ENCODE results near the gene PRDM7.

GRCh38 chr16:90018652-90019542 is 58.2 kb downstream of the PRDM7 start, which contains the start of gene DBNDD1:
- TF ChIP-seq POLR2AphosphoS5 (IDR thresholded peaks at IDR 0.05) = no peak
- TF ChIP-seq, protein P1, sequence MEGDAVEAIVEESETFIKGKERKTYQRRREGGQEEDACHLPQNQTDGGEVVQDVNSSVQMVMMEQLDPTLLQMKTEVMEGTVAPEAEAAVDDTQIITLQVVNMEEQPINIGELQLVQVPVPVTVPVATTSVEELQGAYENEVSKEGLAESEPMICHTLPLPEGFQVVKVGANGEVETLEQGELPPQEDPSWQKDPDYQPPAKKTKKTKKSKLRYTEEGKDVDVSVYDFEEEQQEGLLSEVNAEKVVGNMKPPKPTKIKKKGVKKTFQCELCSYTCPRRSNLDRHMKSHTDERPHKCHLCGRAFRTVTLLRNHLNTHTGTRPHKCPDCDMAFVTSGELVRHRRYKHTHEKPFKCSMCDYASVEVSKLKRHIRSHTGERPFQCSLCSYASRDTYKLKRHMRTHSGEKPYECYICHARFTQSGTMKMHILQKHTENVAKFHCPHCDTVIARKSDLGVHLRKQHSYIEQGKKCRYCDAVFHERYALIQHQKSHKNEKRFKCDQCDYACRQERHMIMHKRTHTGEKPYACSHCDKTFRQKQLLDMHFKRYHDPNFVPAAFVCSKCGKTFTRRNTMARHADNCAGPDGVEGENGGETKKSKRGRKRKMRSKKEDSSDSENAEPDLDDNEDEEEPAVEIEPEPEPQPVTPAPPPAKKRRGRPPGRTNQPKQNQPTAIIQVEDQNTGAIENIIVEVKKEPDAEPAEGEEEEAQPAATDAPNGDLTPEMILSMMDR (IDR thresholded peaks at IDR 0.05) = no peak
